SK-N-SH (cell line): ENCODE results near the gene DIS3L2.

Source experiments
- CTCF ChIP-seq: fragments of 200-600 bp; sonication (generic); IDR thresholded peaks from 2 replicates; pipeline ENCODE4 v1.6.1; 2017; ENCODE audit warnings: antibody characterized with exemption, mild to moderate bottlenecking, moderate library complexity
- EP300 ChIP-seq, 2 experiments: IDR thresholded peaks; 2 replicates each; pipeline versions ENCODE4 v1.4.0 to v1.6.1; 2012; ENCODE audit warnings: borderline replicate concordance in 1 of 2, low read depth in 1 of 2, low read length in 1 of 2
- EZH2phosphoT487 ChIP-seq: fragments of 200-600 bp; sonication (generic); IDR thresholded peaks from 2 replicates; pipeline ENCODE4 v1.6.1; 2017; ENCODE audit warnings: low read depth, mixed run types, mild to moderate bottlenecking, antibody characterized with exemption, moderate library complexity, borderline replicate concordance
- FOXM1 ChIP-seq: IDR thresholded peaks from 2 replicates; pipeline ENCODE4 v1.4.0; 2012; ENCODE audit warnings: low read depth, mild to moderate bottlenecking
- PBX3 ChIP-seq: IDR thresholded peaks from 2 replicates; pipeline ENCODE4; 2012
- POLR2AphosphoS5 ChIP-seq: IDR thresholded peaks from 2 replicates; pipeline ENCODE4 v1.6.1; 2012; ENCODE audit warnings: low read depth, low read length
- RAD21 ChIP-seq: IDR thresholded peaks from 2 replicates; pipeline ENCODE4 v1.6.1; 2012; ENCODE audit warnings: mild to moderate bottlenecking, low read length
- RFX5 ChIP-seq: IDR thresholded peaks from 2 replicates; pipeline ENCODE4 v1.6.1; 2012; ENCODE audit warnings: mild to moderate bottlenecking, improper control_type of control experiment, low read length
- SIN3A ChIP-seq: IDR thresholded peaks from 2 replicates; pipeline ENCODE4 v1.6.1; 2012; ENCODE audit warnings: low read depth, mild to moderate bottlenecking, low read length, moderate library complexity, borderline replicate concordance

GRCh38 chr2:232268636-232269165 lies 307.2 kb downstream of the DIS3L2 start:
- TF ChIP-seq FOXM1 (no peak), EP300 (IDR thresholded peaks at IDR 0.05; ENCODE audit: borderline replicate concordance in 1 of 2, low read depth in 1 of 2, low read length in 1 of 2) (no peak), PBX3 (no peak), POLR2AphosphoS5 (no peak), RAD21 (no peak), EZH2phosphoT487 (no peak), CTCF (no peak), SIN3A (no peak), RFX5 (no peak)
